Esophagus muscularis mucosa (tissue), 4 donors: ENCODE measurements around the gene DNAI1. TPM values are rescaled to one million over a fixed set of nuclear protein-coding genes. Genes with fewer than 3 reads are reported as not detected.

Source experiments
- DNase-seq: peaks from one replicate; pipeline ENCODE4 v3.0.0-alpha.2; 2017; ENCODE audit errors: extremely low spot score
- H3K27ac ChIP-seq, 4 donors: fragments of 200-600 bp; sonication (generic); replicated peaks in 1 of 4; 1 replicate in 3 of 4; 2 replicates in 1 of 4; pipeline ENCODE4 v1.5.1; 2016 to 2019; ENCODE audit warnings: mild to moderate bottlenecking in 1 of 4
- H3K27me3 ChIP-seq, 4 donors: fragments of 200-600 bp; sonication (generic); one replicate each; pipeline versions ENCODE4 v1.5.1 to v1.6.0; 2016 to 2019
- H3K36me3 ChIP-seq, 4 donors: fragments of 200-600 bp; sonication (generic); one replicate each; pipeline ENCODE4 v1.5.1; 2016 to 2019
- H3K4me1 ChIP-seq, 4 donors: fragments of 200-600 bp; sonication (generic); one replicate each; pipeline ENCODE4 v1.5.1; 2016 to 2019
- H3K4me3 ChIP-seq, 4 donors: fragments of 200-600 bp; sonication (generic); 1 replicate in 2 of 4; 2 replicates in 2 of 4; pipeline ENCODE4 v1.5.1; 2016 to 2019; ENCODE audit warnings: mild to moderate bottlenecking in 4 of 4, moderate library complexity in 1 of 4
- H3K9me3 ChIP-seq, 4 donors: fragments of 200-600 bp; sonication (generic); 1 replicate in 3 of 4; 2 replicates in 1 of 4; pipeline ENCODE4 v1.5.1; 2016 to 2019
- CTCF ChIP-seq, 3 experiments: fragments of 200-600 bp in 2 of 3; fragments of 450-650 bp in 1 of 3; sonication (generic) in 2 of 3; IDR thresholded peaks; one replicate each; pipeline ENCODE4 v1.5.1; 2017 to 2019; ENCODE audit warnings: antibody characterized with exemption in 3 of 3, mild to moderate bottlenecking in 2 of 3, moderate library complexity in 1 of 3
- EP300 ChIP-seq: sonication (generic); formaldehyde crosslinking; IDR thresholded peaks from one replicate; pipeline ENCODE4 v1.6.1; 2017; ENCODE audit warnings: antibody characterized with exemption
- POLR2A ChIP-seq: fragments of 450-650 bp; IDR thresholded peaks from one replicate; pipeline ENCODE4 v1.6.1; 2017; ENCODE audit warnings: antibody characterized with exemption, moderate library complexity, mild to moderate bottlenecking, low read depth
- POLR2AphosphoS5 ChIP-seq, 2 donors: sonication (generic); formaldehyde crosslinking; IDR thresholded peaks; one replicate each; pipeline ENCODE4 v1.6.1; 2017; ENCODE audit warnings: antibody characterized with exemption in 2 of 2
- WGBS: methylation state at CpG from one replicate; pipeline ENCODE4 v1.1.5; 2018; 5-methylcytosine and 5-hydroxymethylcytosine counted together
- intact Hi-C: fragments of 100-400 bp; cut with DNase I; formaldehyde crosslinking; loops from one replicate; pipeline ENCODE4 v1.15.1; 2023
- total RNA-seq, 4 donors: library from RNA; depleted of rRNA; stranded (reverse); fragments of >200 nt; gene quantifications; one replicate each; pipeline versions ENCODE4 v1.1.0 to v1.2.1, GENCODE V29; 2016

DNAI1 gene
- total RNA-seq, 4 donors from 2014 or later: not detected

GRCh38 chr9:34551751-34552605 lies 93.4 kb downstream of the DNAI1 start:
- 86% methylated on average over 8 of the region's 20 CpGs for WGBS

GRCh38 chr9:34552606-34552981 lies 94.0 kb downstream of the DNAI1 start:
- Histone ChIP-seq H3K36me3 (no peaks in the 10 kb centered on the region), H3K27ac (no peak overlapping the region), H3K9me3 (no peaks in the 10 kb centered on the region), H3K27me3 (peaks cover 0 to 23% (median 0%) of the 10 kb centered on the region in 4 donors), H3K4me1 (peaks cover 0 to 5% (median 2%) of the 10 kb centered on the region in 4 donors), H3K4me3 (no peak overlapping the region)
- intact Hi-C loops: no loop called here
- TF ChIP-seq CTCF (IDR thresholded peaks at IDR 0.05) (no peak), POLR2A (no peak), POLR2AphosphoS5 (IDR thresholded peaks at IDR 0.05) (no peak), EP300 (no peak)
- no peak for DNase-seq
- 90% methylated on average over 8 of the region's 13 CpGs for WGBS

More at GRCh38 chr9:34551751-34552605, 93.4 kb downstream of the DNAI1 start:
- intact Hi-C loops: no loop called here
- no peaks in the 10 kb centered on the region for H3K36me3 ChIP-seq
- H3K4me3 ChIP-seq: no peak overlapping the region
- H3K27me3 ChIP-seq: peaks cover 0 to 23% (median 0%) of the 10 kb centered on the region in 4 donors
- no peak for DNase-seq
- H3K4me1 ChIP-seq: peaks cover 0 to 11% (median 4%) of the 10 kb centered on the region in 4 donors
- H3K9me3 ChIP-seq: no peaks in the 10 kb centered on the region
- TF ChIP-seq EP300 (no peak), CTCF (IDR thresholded peaks at IDR 0.05) (no peak), POLR2AphosphoS5 (IDR thresholded peaks at IDR 0.05) (no peak), POLR2A (no peak)
- no peak overlapping the region for H3K27ac ChIP-seq

GRCh38 chr9:34552986-34553385 lies 94.4 kb downstream of the DNAI1 start:
- H3K4me1 ChIP-seq: peaks cover 0 to 1% (median under 1%) of the 10 kb centered on the region in 4 donors
- no peaks in the 10 kb centered on the region for H3K36me3 ChIP-seq
- H3K27ac ChIP-seq: no peak overlapping the region
- intact Hi-C loops: no loop called here
- no peak overlapping the region for H3K4me3 ChIP-seq
- TF ChIP-seq CTCF (IDR thresholded peaks at IDR 0.05) (no peak), EP300 (no peak), POLR2A (no peak), POLR2AphosphoS5 (IDR thresholded peaks at IDR 0.05) (no peak)
- WGBS: no CpG with 5 or more reads among the region's 2 CpGs
- no peak for DNase-seq
- peaks cover 0 to 24% (median 0%) of the 10 kb centered on the region in 4 donors for H3K27me3 ChIP-seq
- H3K9me3 ChIP-seq: no peaks in the 10 kb centered on the region

- Histone ChIP-seq H3K27ac (no peak overlapping the region), H3K9me3 (no peaks in the 10 kb centered on the region), H3K4me3 (no peak overlapping the region), H3K27me3 (peaks cover 0 to 30% (median 0%) of the 10 kb centered on the region in 4 donors), H3K4me1 (no peaks in the 10 kb centered on the region), H3K36me3 (no peaks in the 10 kb centered on the region)
- WGBS: 68% methylated on average over 3 of the region's 18 CpGs
- DNase-seq: no peak
- intact Hi-C loops: no loop called here
- TF ChIP-seq CTCF (IDR thresholded peaks at IDR 0.05) (no peak), POLR2A (no peak), POLR2AphosphoS5 (IDR thresholded peaks at IDR 0.05) (no peak), EP300 (no peak)
Observed at GRCh38 chr9:34553511-34554021, 95.0 kb downstream of the DNAI1 start.
